PFSK-1 (cell line): Measurements from ENCODE around the gene CRISP1.

Source experiments
- FOXP2 ChIP-seq: optimal IDR thresholded peaks from 2 replicates; pipeline ENCODE3; 2011; ENCODE audit warnings: borderline replicate concordance, control low read depth, inconsistent platforms; ENCODE audit not compliant: insufficient read depth; ENCODE audit errors: extremely low read length, extremely low read depth
- POLR2AphosphoS5 ChIP-seq: IDR thresholded peaks from 2 replicates; pipeline ENCODE4 v1.6.1; 2012; ENCODE audit warnings: low read depth, mild to moderate bottlenecking, control low read depth, low read length, moderate library complexity
- SIN3A ChIP-seq: IDR thresholded peaks from 2 replicates; pipeline ENCODE4 v1.6.1; 2012; ENCODE audit warnings: mild to moderate bottlenecking, low read length, moderate library complexity, borderline replicate concordance; ENCODE audit not compliant: insufficient read depth
- TAF1 ChIP-seq: IDR thresholded peaks from 2 replicates; pipeline ENCODE4 v1.6.1; 2012; ENCODE audit warnings: low read length, control low read depth, borderline replicate concordance; ENCODE audit not compliant: insufficient read depth
- TF ChIP-seq, protein P1 (sequence below), 2 experiments: IDR thresholded peaks; 2 replicates each; pipeline versions ENCODE4 v1.6.1 to v1.8.0; 2011 to 2012; ENCODE audit warnings: low read depth in 2 of 2, low read length in 2 of 2, control low read depth in 1 of 2, inconsistent platforms in 1 of 2, mild to moderate bottlenecking in 1 of 2, moderate library complexity in 1 of 2; ENCODE audit not compliant: insufficient read depth in 1 of 2

CRISP1 gene

GRCh38 chr6:49815166-49815565 lies 51.2 kb downstream of the CRISP1 start:
- TF ChIP-seq POLR2AphosphoS5 (no peak), FOXP2 (no peak), TAF1 (no peak), SIN3A (no peak)
- TF ChIP-seq, protein P1, sequence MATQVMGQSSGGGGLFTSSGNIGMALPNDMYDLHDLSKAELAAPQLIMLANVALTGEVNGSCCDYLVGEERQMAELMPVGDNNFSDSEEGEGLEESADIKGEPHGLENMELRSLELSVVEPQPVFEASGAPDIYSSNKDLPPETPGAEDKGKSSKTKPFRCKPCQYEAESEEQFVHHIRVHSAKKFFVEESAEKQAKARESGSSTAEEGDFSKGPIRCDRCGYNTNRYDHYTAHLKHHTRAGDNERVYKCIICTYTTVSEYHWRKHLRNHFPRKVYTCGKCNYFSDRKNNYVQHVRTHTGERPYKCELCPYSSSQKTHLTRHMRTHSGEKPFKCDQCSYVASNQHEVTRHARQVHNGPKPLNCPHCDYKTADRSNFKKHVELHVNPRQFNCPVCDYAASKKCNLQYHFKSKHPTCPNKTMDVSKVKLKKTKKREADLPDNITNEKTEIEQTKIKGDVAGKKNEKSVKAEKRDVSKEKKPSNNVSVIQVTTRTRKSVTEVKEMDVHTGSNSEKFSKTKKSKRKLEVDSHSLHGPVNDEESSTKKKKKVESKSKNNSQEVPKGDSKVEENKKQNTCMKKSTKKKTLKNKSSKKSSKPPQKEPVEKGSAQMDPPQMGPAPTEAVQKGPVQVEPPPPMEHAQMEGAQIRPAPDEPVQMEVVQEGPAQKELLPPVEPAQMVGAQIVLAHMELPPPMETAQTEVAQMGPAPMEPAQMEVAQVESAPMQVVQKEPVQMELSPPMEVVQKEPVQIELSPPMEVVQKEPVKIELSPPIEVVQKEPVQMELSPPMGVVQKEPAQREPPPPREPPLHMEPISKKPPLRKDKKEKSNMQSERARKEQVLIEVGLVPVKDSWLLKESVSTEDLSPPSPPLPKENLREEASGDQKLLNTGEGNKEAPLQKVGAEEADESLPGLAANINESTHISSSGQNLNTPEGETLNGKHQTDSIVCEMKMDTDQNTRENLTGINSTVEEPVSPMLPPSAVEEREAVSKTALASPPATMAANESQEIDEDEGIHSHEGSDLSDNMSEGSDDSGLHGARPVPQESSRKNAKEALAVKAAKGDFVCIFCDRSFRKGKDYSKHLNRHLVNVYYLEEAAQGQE (IDR thresholded peaks at IDR 0.05; ENCODE audit: insufficient read depth in 1 of 2, low read depth in 2 of 2, low read length in 2 of 2): no peak

GRCh38 chr6:49813248-49813647 lies 53.1 kb downstream of the CRISP1 start:
- no peak for TF ChIP-seq FOXP2
- no peak for TF ChIP-seq SIN3A
- TF ChIP-seq TAF1: no peak
- TF ChIP-seq, protein P1 (IDR thresholded peaks at IDR 0.05; ENCODE audit: insufficient read depth in 1 of 2, low read depth in 2 of 2, low read length in 2 of 2): no peak
- no peak for TF ChIP-seq POLR2AphosphoS5

- TF ChIP-seq SIN3A (no peak), TAF1 (no peak), FOXP2 (no peak), POLR2AphosphoS5 (no peak)
- TF ChIP-seq, protein P1 (IDR thresholded peaks at IDR 0.05; ENCODE audit: insufficient read depth in 1 of 2, low read depth in 2 of 2, low read length in 2 of 2): no peak
Observed at GRCh38 chr6:49806145-49806544, 60.2 kb downstream of the CRISP1 start.

DNA sequence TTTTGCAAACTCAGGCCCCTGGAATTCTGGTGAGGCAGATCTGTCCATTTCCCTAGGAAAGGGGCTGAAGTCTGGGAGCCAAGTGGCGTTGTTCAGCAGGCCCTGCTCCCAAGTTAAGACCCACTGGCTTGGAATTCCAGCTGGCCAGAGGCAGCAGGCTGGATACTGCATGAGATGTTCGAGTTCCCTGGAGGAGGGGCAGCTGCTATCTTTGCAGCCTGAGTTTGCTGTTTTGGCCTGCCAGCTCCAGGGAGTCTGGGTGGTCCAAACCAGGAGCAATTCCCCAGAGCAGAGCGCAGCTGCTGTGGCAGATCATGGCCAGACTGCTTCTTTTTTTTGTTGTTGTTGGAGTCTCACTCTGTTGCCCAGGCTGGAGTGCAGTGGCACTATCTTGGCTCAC lies 61.1 kb downstream of the CRISP1 start:
- TF ChIP-seq, protein P1 (IDR thresholded peaks at IDR 0.05; ENCODE audit: insufficient read depth in 1 of 2, low read depth in 2 of 2, low read length in 2 of 2): no peak
- TF ChIP-seq TAF1 (no peak), SIN3A (no peak), FOXP2 (no peak), POLR2AphosphoS5 (no peak)

DNA sequence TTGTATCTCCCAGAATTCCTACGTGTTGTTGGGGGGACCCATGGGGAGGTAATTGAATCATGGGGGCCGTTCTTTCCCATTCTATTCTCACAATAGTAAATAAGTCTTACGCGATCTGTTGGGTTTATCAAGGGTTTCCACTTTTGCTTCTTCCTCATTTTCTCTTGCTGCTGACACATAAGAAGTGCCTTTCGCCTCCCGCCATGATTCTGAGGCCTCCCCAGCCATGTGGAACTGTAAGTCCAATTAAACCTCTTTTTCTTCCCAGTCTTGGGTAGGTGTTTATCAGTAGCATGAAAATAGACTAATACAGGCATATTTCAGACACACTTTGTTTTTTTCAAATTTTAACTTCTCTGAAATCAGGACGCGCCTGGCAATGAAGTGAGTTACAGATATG lies 64.8 kb downstream of the CRISP1 start:
- TF ChIP-seq FOXP2: no peak
- no peak for TF ChIP-seq SIN3A
- TF ChIP-seq, protein P1 (IDR thresholded peaks at IDR 0.05; ENCODE audit: insufficient read depth in 1 of 2, low read depth in 2 of 2, low read length in 2 of 2): no peak
- TF ChIP-seq POLR2AphosphoS5: no peak
- TF ChIP-seq TAF1: no peak
